PC-3 (cell line): ENCODE data around the gene SCGB1D1.

Experiments
- EZH2phosphoT487 ChIP-seq: fragments of 300-600 bp; sonication (generic); IDR thresholded peaks from 2 replicates; pipeline ENCODE4 v1.6.1; 2018; ENCODE audit warnings: mild to moderate bottlenecking, antibody characterized with exemption, low read length, borderline replicate concordance
- TF ChIP-seq, protein P1 (sequence below): fragments of 300-600 bp; sonication (generic); conservative IDR thresholded peaks from 2 replicates; pipeline ENCODE4 v1.5.1; 2017; ENCODE audit warnings: antibody characterized with exemption, low read depth, mild to moderate bottlenecking, low read length

- TF ChIP-seq, protein P1, sequence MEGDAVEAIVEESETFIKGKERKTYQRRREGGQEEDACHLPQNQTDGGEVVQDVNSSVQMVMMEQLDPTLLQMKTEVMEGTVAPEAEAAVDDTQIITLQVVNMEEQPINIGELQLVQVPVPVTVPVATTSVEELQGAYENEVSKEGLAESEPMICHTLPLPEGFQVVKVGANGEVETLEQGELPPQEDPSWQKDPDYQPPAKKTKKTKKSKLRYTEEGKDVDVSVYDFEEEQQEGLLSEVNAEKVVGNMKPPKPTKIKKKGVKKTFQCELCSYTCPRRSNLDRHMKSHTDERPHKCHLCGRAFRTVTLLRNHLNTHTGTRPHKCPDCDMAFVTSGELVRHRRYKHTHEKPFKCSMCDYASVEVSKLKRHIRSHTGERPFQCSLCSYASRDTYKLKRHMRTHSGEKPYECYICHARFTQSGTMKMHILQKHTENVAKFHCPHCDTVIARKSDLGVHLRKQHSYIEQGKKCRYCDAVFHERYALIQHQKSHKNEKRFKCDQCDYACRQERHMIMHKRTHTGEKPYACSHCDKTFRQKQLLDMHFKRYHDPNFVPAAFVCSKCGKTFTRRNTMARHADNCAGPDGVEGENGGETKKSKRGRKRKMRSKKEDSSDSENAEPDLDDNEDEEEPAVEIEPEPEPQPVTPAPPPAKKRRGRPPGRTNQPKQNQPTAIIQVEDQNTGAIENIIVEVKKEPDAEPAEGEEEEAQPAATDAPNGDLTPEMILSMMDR: no peak
- no peak for TF ChIP-seq EZH2phosphoT487
Observed at GRCh38 chr11:62201376-62201775, 11.4 kb downstream of the SCGB1D1 start.
